T-helper 9 cell (primary cell): ENCODE results near the gene FAR2.
"Not testable (repeated sequence)": the region's sequence is repeated elsewhere in the genome, so short reads cannot be mapped to it uniquely, and the experiment has no call there.

Experiments
- DNase-seq: peaks from one replicate; pipeline ENCODE4 v3.0.0-alpha.2; 2020

FAR2 gene

GRCh38 chr12:29283969-29284700 is 135.1 kb downstream of the FAR2 start:
- DNase-seq, result no peak

- no peak for DNase-seq
Observed at GRCh38 chr12:29286081-29286790, 137.2 kb downstream of the FAR2 start.

GRCh38 chr12:29287622-29288021 is 138.5 kb downstream of the FAR2 start:
- no peak for DNase-seq

GRCh38 chr12:29288031-29288430 is 139.0 kb downstream of the FAR2 start:
- no peak for DNase-seq

GRCh38 chr12:29290475-29290874 is 141.4 kb downstream of the FAR2 start:
- not testable (repeated sequence) for DNase-seq

GRCh38 chr12:29291226-29291625 is 142.1 kb downstream of the FAR2 start:
- DNase-seq, result no peak

- DNase-seq, result no peak
Observed at GRCh38 chr12:29299633-29300032, 150.6 kb downstream of the FAR2 start.

GRCh38 chr12:29301114-29301513 is 152.0 kb downstream of the FAR2 start:
- no peak for DNase-seq

GRCh38 chr12:29304388-29304787 is 155.3 kb downstream of the FAR2 start:
- DNase-seq, result no peak

GRCh38 chr12:29306266-29306665 is 157.2 kb downstream of the FAR2 start:
- DNase-seq, result no peak

GRCh38 chr12:29306682-29307081 is 157.6 kb downstream of the FAR2 start:
- no peak for DNase-seq

GRCh38 chr12:29309320-29309902 is 160.3 kb downstream of the FAR2 start:
- DNase-seq, result no peak

GRCh38 chr12:29310899-29311298 is 161.8 kb downstream of the FAR2 start:
- DNase-seq, result no peak

- DNase-seq, result no peak
Observed at GRCh38 chr12:29314416-29314815, 165.3 kb downstream of the FAR2 start.

GRCh38 chr12:29316752-29317151 is 167.7 kb downstream of the FAR2 start:
- no peak for DNase-seq

- peak; percentile 2 for DNase-seq
Observed at GRCh38 chr12:29317556-29318363, 168.7 kb downstream of the FAR2 start.

GRCh38 chr12:29320295-29321085 is 171.4 kb downstream of the FAR2 start:
- DNase-seq, result no peak

GRCh38 chr12:29322157-29322556 is 173.1 kb downstream of the FAR2 start:
- DNase-seq, result no peak

GRCh38 chr12:29329411-29329810 is 180.3 kb downstream of the FAR2 start:
- DNase-seq, result no peak

GRCh38 chr12:29333178-29333577 is 184.1 kb downstream of the FAR2 start:
- DNase-seq, result no peak

- no peak for DNase-seq
Observed at GRCh38 chr12:29334937-29335336, 185.9 kb downstream of the FAR2 start.

- DNase-seq, result no peak
Observed at GRCh38 chr12:29337325-29337724, 188.2 kb downstream of the FAR2 start.
